H9 (cell line): ENCODE measurements around the gene GRWD1. TPM values are rescaled to one million over a fixed set of nuclear protein-coding genes. Genes with fewer than 3 reads are reported as not detected.

Experiments used
- DNase-seq: peaks from one replicate; pipeline ENCODE4 v3.0.0-alpha.2; 2017
- H2AFZ ChIP-seq: one replicate; pipeline ENCODE4 v1.6.1; 2013; ENCODE audit warnings: mild to moderate bottlenecking, low read length, control low read depth, moderate library complexity
- H2AK5ac ChIP-seq: 2 replicates; pipeline ENCODE4 v1.6.1; 2013; ENCODE audit warnings: low read length, control low read depth, mixed read lengths; ENCODE audit not compliant: insufficient read length
- H2BK120ac ChIP-seq: one replicate; pipeline ENCODE4 v1.6.1; 2013; ENCODE audit warnings: low read depth, mild to moderate bottlenecking, low read length, control low read depth, inconsistent platforms; ENCODE audit not compliant: poor library complexity, severe bottlenecking
- H2BK12ac ChIP-seq: 2 replicates; pipeline ENCODE4 v1.6.1; 2013; ENCODE audit warnings: low read length, control low read depth, mixed read lengths, low read depth; ENCODE audit not compliant: insufficient read length
- H2BK15ac ChIP-seq: 2 replicates; pipeline ENCODE4 v1.6.1; 2013; ENCODE audit warnings: low read depth, low read length, control low read depth
- H2BK20ac ChIP-seq: one replicate; pipeline ENCODE4 v1.6.1; 2013; ENCODE audit warnings: low read depth, mild to moderate bottlenecking, low read length, control low read depth, inconsistent platforms; ENCODE audit not compliant: poor library complexity, severe bottlenecking
- H2BK5ac ChIP-seq: 2 replicates; pipeline ENCODE4 v1.6.1; 2013; ENCODE audit warnings: low read length, control low read depth, mixed read lengths; ENCODE audit not compliant: insufficient read length
- H3K14ac ChIP-seq: 2 replicates; pipeline ENCODE4 v1.6.1; 2013; ENCODE audit warnings: low read length, control low read depth; ENCODE audit not compliant: insufficient read depth
- H3K18ac ChIP-seq: 2 replicates; pipeline ENCODE4 v1.6.1; 2013; ENCODE audit warnings: low read depth, mild to moderate bottlenecking, mixed read lengths, low read length, control low read depth; ENCODE audit not compliant: insufficient read length
- H3K23ac ChIP-seq: 2 replicates; pipeline ENCODE4 v1.6.1; 2013; ENCODE audit warnings: low read length, control low read depth, mixed read lengths, low read depth; ENCODE audit not compliant: insufficient read length
- H3K23me2 ChIP-seq: 2 replicates; pipeline ENCODE4 v1.6.1; 2013; ENCODE audit warnings: low read depth, mild to moderate bottlenecking, mixed read lengths, low read length, control low read depth; ENCODE audit not compliant: insufficient read length, poor library complexity, severe bottlenecking
- H3K27ac ChIP-seq: 2 replicates; pipeline ENCODE4 v1.5.1; 2013; ENCODE audit warnings: low read length, control low read depth, mixed read lengths, low read depth; ENCODE audit not compliant: insufficient read length
- H3K27me3 ChIP-seq: 2 replicates; pipeline ENCODE4 v1.6.1; 2013; ENCODE audit warnings: low read length, control low read depth, inconsistent platforms; ENCODE audit not compliant: insufficient read depth
- H3K4ac ChIP-seq: 2 replicates; pipeline ENCODE4 v1.6.1; 2013; ENCODE audit warnings: low read depth, mild to moderate bottlenecking, control low read depth, inconsistent platforms, low read length, moderate library complexity
- H3K4me1 ChIP-seq: 2 replicates; pipeline ENCODE4 v1.6.1; 2013; ENCODE audit warnings: low read length, control low read depth, inconsistent platforms; ENCODE audit not compliant: insufficient read depth
- H3K4me2 ChIP-seq: 2 replicates; pipeline ENCODE4 v1.6.1; 2013; ENCODE audit warnings: low read length, control low read depth, mixed read lengths; ENCODE audit not compliant: insufficient read length, insufficient read depth
- H3K56ac ChIP-seq: 2 replicates; pipeline ENCODE4 v1.6.1; 2013; ENCODE audit warnings: low read depth, mild to moderate bottlenecking, mixed read lengths, low read length, control low read depth; ENCODE audit not compliant: insufficient read length
- H3K79me1 ChIP-seq: 2 replicates; pipeline ENCODE4 v1.6.1; 2013; ENCODE audit warnings: low read depth, mild to moderate bottlenecking, moderate library complexity, low read length, control low read depth, inconsistent platforms; ENCODE audit not compliant: insufficient read depth, poor library complexity, severe bottlenecking
- H3K79me2 ChIP-seq: 2 replicates; pipeline ENCODE4 v1.6.1; 2013; ENCODE audit warnings: low read length, control low read depth, inconsistent platforms; ENCODE audit not compliant: insufficient read depth
- H3K9ac ChIP-seq: 2 replicates; pipeline ENCODE4 v1.6.1; 2013; ENCODE audit warnings: low read length, control low read depth, mixed read lengths; ENCODE audit not compliant: insufficient read length; ENCODE audit errors: extremely low read depth
- H3K9me3 ChIP-seq: one replicate; pipeline ENCODE4 v1.6.1; 2013; ENCODE audit warnings: low read depth, low read length, inconsistent platforms; ENCODE audit not compliant: control insufficient read depth
- H3T11ph ChIP-seq: one replicate; pipeline ENCODE4 v1.6.1; 2013; ENCODE audit warnings: mild to moderate bottlenecking, low read length, control low read depth, inconsistent platforms
- H4K20me1 ChIP-seq: one replicate; pipeline ENCODE4 v1.6.1; 2013; ENCODE audit not compliant: control insufficient read depth, insufficient read length, insufficient read depth
- H4K5ac ChIP-seq: 2 replicates; pipeline ENCODE4 v1.6.1; 2013; ENCODE audit warnings: low read depth, mild to moderate bottlenecking, mixed read lengths, low read length, control low read depth; ENCODE audit not compliant: insufficient read length
- H4K8ac ChIP-seq: replicated peaks from 2 replicates; pipeline ENCODE4 v1.6.1; 2013; ENCODE audit warnings: low read length, control low read depth, mixed read lengths, low read depth; ENCODE audit not compliant: insufficient read length
- H4K91ac ChIP-seq: 2 replicates; pipeline ENCODE4 v1.6.1; 2013; ENCODE audit warnings: low read depth, mild to moderate bottlenecking, moderate library complexity, mixed read lengths, low read length, control low read depth; ENCODE audit not compliant: insufficient read length
- H3K27ac Mint-ChIP-seq, 3 experiments: 2 replicates in 2 of 3; 3 replicates in 1 of 3; pipeline ENCODE4 v1.8.0; 2020 to 2021; ENCODE audit warnings: mixed read lengths in 3 of 3, mild to moderate bottlenecking in 1 of 3, moderate library complexity in 1 of 3
- H3K27me3 Mint-ChIP-seq: 2 replicates; pipeline ENCODE4 v1.8.0; 2021; ENCODE audit warnings: low read depth, mild to moderate bottlenecking, moderate library complexity, mixed read lengths
- H3K36me3 Mint-ChIP-seq, 3 experiments: 2 replicates in 2 of 3; 3 replicates in 1 of 3; pipeline ENCODE4 v1.8.0; 2020 to 2021; ENCODE audit warnings: low read depth in 3 of 3, mixed read lengths in 3 of 3; ENCODE audit not compliant: insufficient read depth in 1 of 3
- H3K4me1 Mint-ChIP-seq, 2 experiments: 2 replicates each; pipeline ENCODE4 v1.8.0; 2020; ENCODE audit warnings: mixed read lengths in 2 of 2
- H3K4me3 Mint-ChIP-seq, 2 experiments: 2 replicates in 1 of 2; 3 replicates in 1 of 2; pipeline ENCODE4 v1.8.0; 2020 to 2021; ENCODE audit warnings: mild to moderate bottlenecking in 2 of 2, mixed read lengths in 2 of 2, moderate library complexity in 1 of 2
- H3K9me3 Mint-ChIP-seq, 2 experiments: 2 replicates in 1 of 2; 3 replicates in 1 of 2; pipeline ENCODE4 v1.8.0; 2020; ENCODE audit warnings: mild to moderate bottlenecking in 2 of 2, mixed read lengths in 2 of 2, moderate library complexity in 1 of 2
- whole genome bisulfite sequencing: extraction: QIAGEN DNeasy Blood & Tissue Kit; methylation state at CpG from one replicate; pipeline ENCODE4 v1.1.7; 2013; ENCODE audit warnings: missing lambda C conversion rate, low lambda C conversion rate, mixed read lengths; ENCODE audit not compliant: insufficient read length; ENCODE audit errors: extremely low coverage; 5-methylcytosine and 5-hydroxymethylcytosine counted together
- total RNA-seq: library from RNA; stranded (reverse); gene quantifications from 2 replicates; pipeline ENCODE4 v1.2.1, GENCODE V29; 2021
- TF ChIP-seq, protein P1 (sequence below): fragments of 200-600 bp; sonication (generic); conservative IDR thresholded peaks from 3 replicates; pipeline ENCODE4 v1.8.0; 2021; ENCODE audit warnings: antibody characterized with exemption, mild to moderate bottlenecking

GRWD1 gene
- total RNA-seq, 1 experiment from 2014 or later: 92.0 TPM

DNA sequence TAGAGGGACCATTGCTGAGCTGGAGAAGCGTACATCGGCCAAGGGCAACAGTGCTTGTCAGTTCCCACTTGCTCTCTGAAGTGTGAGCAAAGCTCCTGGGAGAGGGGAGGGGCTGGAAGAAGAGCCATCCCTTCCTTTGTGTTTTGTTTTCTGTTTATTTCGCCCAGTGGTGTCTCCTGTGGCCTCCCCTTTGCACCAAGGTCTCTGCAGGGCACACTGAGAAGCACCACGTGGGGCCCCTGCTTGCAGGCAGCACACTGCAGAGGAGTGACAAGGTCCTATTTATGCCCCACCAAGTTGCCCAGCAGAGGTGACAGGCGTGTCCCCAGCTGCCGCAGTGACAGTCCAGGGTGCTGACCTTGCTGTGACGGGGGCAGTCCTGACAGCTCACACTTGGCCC is 28.4 kb upstream of the GRWD1 start:
- H4K91ac ChIP-seq: no peak overlapping the region
- H3K79me2 ChIP-seq: no peaks in the 10 kb centered on the region
- H3K4me2 ChIP-seq: no peak overlapping the region
- no peak overlapping the region for H3K23ac ChIP-seq
- H3K27me3 ChIP-seq: no peaks in the 10 kb centered on the region
- H3K79me1 ChIP-seq: no peaks in the 10 kb centered on the region
- H3K23me2 ChIP-seq: no peaks in the 10 kb centered on the region
- TF ChIP-seq, protein P1, sequence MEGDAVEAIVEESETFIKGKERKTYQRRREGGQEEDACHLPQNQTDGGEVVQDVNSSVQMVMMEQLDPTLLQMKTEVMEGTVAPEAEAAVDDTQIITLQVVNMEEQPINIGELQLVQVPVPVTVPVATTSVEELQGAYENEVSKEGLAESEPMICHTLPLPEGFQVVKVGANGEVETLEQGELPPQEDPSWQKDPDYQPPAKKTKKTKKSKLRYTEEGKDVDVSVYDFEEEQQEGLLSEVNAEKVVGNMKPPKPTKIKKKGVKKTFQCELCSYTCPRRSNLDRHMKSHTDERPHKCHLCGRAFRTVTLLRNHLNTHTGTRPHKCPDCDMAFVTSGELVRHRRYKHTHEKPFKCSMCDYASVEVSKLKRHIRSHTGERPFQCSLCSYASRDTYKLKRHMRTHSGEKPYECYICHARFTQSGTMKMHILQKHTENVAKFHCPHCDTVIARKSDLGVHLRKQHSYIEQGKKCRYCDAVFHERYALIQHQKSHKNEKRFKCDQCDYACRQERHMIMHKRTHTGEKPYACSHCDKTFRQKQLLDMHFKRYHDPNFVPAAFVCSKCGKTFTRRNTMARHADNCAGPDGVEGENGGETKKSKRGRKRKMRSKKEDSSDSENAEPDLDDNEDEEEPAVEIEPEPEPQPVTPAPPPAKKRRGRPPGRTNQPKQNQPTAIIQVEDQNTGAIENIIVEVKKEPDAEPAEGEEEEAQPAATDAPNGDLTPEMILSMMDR: no peak
- peaks cover 3% of the 10 kb centered on the region; the same call in 1 of the 2 replicates for H3K4me1 ChIP-seq
- no peak overlapping the region for H2AK5ac ChIP-seq
- H3K4me3 Mint-ChIP-seq: peak overlapping the region in 1 of 2 experiments; percentile 22; a peak in 1 of 5 replicates
- no peak overlapping the region for H4K5ac ChIP-seq
- no peak overlapping the region for H4K8ac ChIP-seq
- H2BK12ac ChIP-seq: no peak overlapping the region
- DNase-seq: no peak
- peaks cover 3% of the 10 kb centered on the region for H4K20me1 ChIP-seq
- H3K4me1 Mint-ChIP-seq: peaks cover 22 to 33% of the 10 kb centered on the region in 2 experiments
- no peak overlapping the region for H3K56ac ChIP-seq
- H3K14ac ChIP-seq: no peak overlapping the region
- H3K27me3 Mint-ChIP-seq: no peaks in the 10 kb centered on the region
- H2AFZ ChIP-seq: no peak overlapping the region
- H3K18ac ChIP-seq: no peak overlapping the region
- WGBS: no CpG with 5 or more reads among the region's 7 CpGs
- no peak overlapping the region for H2BK120ac ChIP-seq
- H3K27ac Mint-ChIP-seq: no peak overlapping the region; a peak in 1 of 7 replicates
- H2BK15ac ChIP-seq: no peak overlapping the region
- H3K36me3 Mint-ChIP-seq: peaks cover 0 to 13% (median 9%) of the 10 kb centered on the region in 3 experiments; a peak in 4 of 7 replicates
- no peak overlapping the region for H3K9ac ChIP-seq
- no peak overlapping the region for H3T11ph ChIP-seq
- no peaks in the 10 kb centered on the region for H3K9me3 Mint-ChIP-seq
- no peak overlapping the region for H2BK5ac ChIP-seq
- no peaks in the 10 kb centered on the region for H3K9me3 ChIP-seq
- H3K4ac ChIP-seq: no peak overlapping the region
- H3K27ac ChIP-seq: no peak overlapping the region
- H2BK20ac ChIP-seq: no peak overlapping the region
